Measurements from ENCODE around the gene ANKRD24.
A peak's percentile ranks its signal among the peaks of the same experiment; 100 is the strongest.
"Not testable (repeated sequence)": the region's sequence is repeated elsewhere in the genome, so short reads cannot be mapped to it uniquely, and the experiment has no call there.

Gene ANKRD24

GRCh38 chr19:4232614-4233281, 50.3 kb downstream of the ANKRD24 start:
- DNase-seq (ENCODE audit: low read depth, low spot score), result no peak
- CTCF ChIA-PET, result interaction anchor here (0.7 to 5.0 kb wide), 3 partner anchors 10 to 24 kb away, joined by 3 to 31 read pairs (median 24); no protein-coding TSS in a partner anchor
- POLR2A ChIA-PET, result no interaction called here
- no peak overlapping the region for H3K4me3 ChIP-seq (ENCODE audit: low read depth, low read length)
- no peak for TF ChIP-seq CTCF (IDR thresholded peaks at IDR 0.05; ENCODE audit: insufficient read depth, low read length, missing control alignments)

- ChIA-PET CTCF (interaction anchor here (0.7 to 5.0 kb wide), 7 partner anchors 10 to 171 kb away, joined by 3 to 31 read pairs (median 4); no protein-coding TSS in a partner anchor), POLR2A (no interaction called here)
- TF ChIP-seq CTCF (IDR thresholded peaks at IDR 0.05; ENCODE audit: insufficient read depth, low read length, missing control alignments), result peak; percentile 78
- H3K4me3 ChIP-seq (ENCODE audit: low read depth, low read length), result no peak overlapping the region
- DNase-seq (ENCODE audit: low read depth, low spot score), result no peak
Observed at GRCh38 chr19:4233282-4233853, 50.9 kb downstream of the ANKRD24 start.

- DNase-seq (ENCODE audit: low read depth, low spot score), result no peak
- no peak overlapping the region for H3K4me3 ChIP-seq (ENCODE audit: low read depth, low read length)
- no peak for TF ChIP-seq CTCF (IDR thresholded peaks at IDR 0.05; ENCODE audit: insufficient read depth, low read length, missing control alignments)
- CTCF ChIA-PET, result interaction anchor here (0.7 to 5.0 kb wide), 7 partner anchors 9 to 170 kb away, joined by 3 to 31 read pairs (median 4); partner anchors contain the start of gene YJU2
- POLR2A ChIA-PET, result no interaction called here
Observed at GRCh38 chr19:4234142-4234861, 51.8 kb downstream of the ANKRD24 start.

- ChIA-PET CTCF (interaction anchor here (0.9 to 4.4 kb wide), 3 partner anchors 8 to 13 kb away, joined by 3 to 31 read pairs (median 4); partner anchors contain the start of gene YJU2), POLR2A (no interaction called here)
- no peak overlapping the region for H3K4me3 ChIP-seq (ENCODE audit: low read depth, low read length)
- no peak for TF ChIP-seq CTCF (IDR thresholded peaks at IDR 0.05; ENCODE audit: insufficient read depth, low read length, missing control alignments)
- DNase-seq (ENCODE audit: low read depth, low spot score), result no peak
Observed at GRCh38 chr19:4234862-4235201, 52.3 kb downstream of the ANKRD24 start.

- CTCF ChIA-PET; H3K4me3 ChIP-seq (ENCODE audit: low read depth, low read length); DNase-seq (ENCODE audit: low read depth, low spot score): not testable (repeated sequence)
- POLR2A ChIA-PET, result interaction anchor here (1.2 kb wide), 1 partner anchor 9 kb away, joined by 4 read pairs; the partner anchor contains the start of gene YJU2
Observed at GRCh38 chr19:4237510-4237909, 55.0 kb downstream of the ANKRD24 start.

- no peak for DNase-seq (ENCODE audit: low read depth, low spot score)
- TF ChIP-seq CTCF (IDR thresholded peaks at IDR 0.05; ENCODE audit: insufficient read depth, low read length, missing control alignments), result no peak
- H3K4me3 ChIP-seq (ENCODE audit: low read depth, low read length), result no peak overlapping the region
- CTCF ChIA-PET, result no interaction called here
- POLR2A ChIA-PET, result no interaction called here
Observed at GRCh38 chr19:4238831-4239230, 56.3 kb downstream of the ANKRD24 start.
